ENCODE data around the gene MAPK11.

The MAPK11 gene

GRCh38 chr22:50248196-50249081 lies 21.7 kb downstream of the MAPK11 start:
- no peak for DNase-seq (ENCODE audit: low read depth)

GRCh38 chr22:50247748-50248147 lies 22.4 kb downstream of the MAPK11 start:
- DNase-seq (ENCODE audit: low read depth) = peak; percentile 29

- DNase-seq (ENCODE audit: low read depth) = no peak
These were observed 23.7 kb downstream of the MAPK11 start for GRCh38 chr22:50246242-50247175.

- DNase-seq (ENCODE audit: low read depth) = no peak
These were observed 24.7 kb downstream of the MAPK11 start for GRCh38 chr22:50245214-50246072.

GRCh38 chr22:50244420-50245213 lies 25.6 kb downstream of the MAPK11 start, which contains the start of gene TUBGCP6:
TUBGCP6 (minus strand) TSS chr22:50245023; CDS start chr22:50244459, 564 bp downstream.
- DNase-seq (ENCODE audit: low read depth) = peak; percentile 92

GRCh38 chr22:50243685-50244419 lies 26.3 kb downstream of the MAPK11 start:
- no peak for DNase-seq (ENCODE audit: low read depth)

GRCh38 chr22:50242406-50242949 lies 27.7 kb downstream of the MAPK11 start:
- no peak for DNase-seq (ENCODE audit: low read depth)

- no peak for DNase-seq (ENCODE audit: low read depth)
These were observed 31.4 kb downstream of the MAPK11 start for GRCh38 chr22:50238755-50239154.

- DNase-seq (ENCODE audit: low read depth) = no peak
These were observed 33.3 kb downstream of the MAPK11 start for GRCh38 chr22:50236731-50237409.

GRCh38 chr22:50233223-50233622 lies 37.0 kb downstream of the MAPK11 start:
- no peak for DNase-seq (ENCODE audit: low read depth)

GRCh38 chr22:50232481-50233151 lies 37.6 kb downstream of the MAPK11 start:
- DNase-seq (ENCODE audit: low read depth) = no peak

- DNase-seq (ENCODE audit: low read depth) = no peak
These were observed 40.8 kb downstream of the MAPK11 start for GRCh38 chr22:50229370-50229769.

GRCh38 chr22:50228366-50228765 lies 41.8 kb downstream of the MAPK11 start:
- no peak for DNase-seq (ENCODE audit: low read depth)

GRCh38 chr22:50227579-50228215 lies 42.5 kb downstream of the MAPK11 start:
- DNase-seq (ENCODE audit: low read depth) = no peak

GRCh38 chr22:50226875-50227165 lies 43.4 kb downstream of the MAPK11 start:
- no peak for DNase-seq (ENCODE audit: low read depth)

GRCh38 chr22:50226063-50226874 lies 43.9 kb downstream of the MAPK11 start:
- no peak for DNase-seq (ENCODE audit: low read depth)

- no peak for DNase-seq (ENCODE audit: low read depth)
These were observed 44.8 kb downstream of the MAPK11 start for GRCh38 chr22:50225200-50225969.
